Parathyroid adenoma (tissue), 2 donors: Measurements from ENCODE around the gene CLIC1.

ENCODE experiments used
- H2AFZ ChIP-seq: fragments of 300-600 bp; sonication (generic); one replicate; pipeline ENCODE4 v1.7.0; 2017; ENCODE audit warnings: antibody characterized with exemption, mild to moderate bottlenecking
- H3K27ac ChIP-seq: fragments of 300-600 bp; sonication (generic); one replicate; pipeline ENCODE4 v1.7.0; 2017
- H3K27me3 ChIP-seq: fragments of 300-600 bp; sonication (generic); one replicate; pipeline ENCODE4 v1.7.0; 2017; ENCODE audit warnings: low read length; ENCODE audit not compliant: control insufficient read depth, insufficient read depth
- H3K36me3 ChIP-seq: fragments of 300-600 bp; sonication (generic); one replicate; pipeline ENCODE4 v1.7.0; 2017; ENCODE audit warnings: low read length; ENCODE audit not compliant: control insufficient read depth, insufficient read depth
- H3K4me1 ChIP-seq: fragments of 300-600 bp; sonication (generic); one replicate; pipeline ENCODE4 v1.7.0; 2017; ENCODE audit warnings: control low read depth
- H3K4me2 ChIP-seq: fragments of 300-600 bp; sonication (generic); one replicate; pipeline ENCODE4 v1.7.0; 2017; ENCODE audit warnings: low read length
- H3K4me3 ChIP-seq: fragments of 300-600 bp; sonication (generic); one replicate; pipeline ENCODE4 v1.7.0; 2017; ENCODE audit warnings: low read depth, low read length
- H3K79me2 ChIP-seq: fragments of 300-600 bp; sonication (generic); one replicate; pipeline ENCODE4 v1.7.0; 2017; ENCODE audit warnings: control low read depth
- H3K9ac ChIP-seq: fragments of 300-600 bp; sonication (generic); one replicate; pipeline ENCODE4 v1.7.0; 2017; ENCODE audit warnings: mild to moderate bottlenecking
- H3K9me3 ChIP-seq: fragments of 300-600 bp; sonication (generic); one replicate; pipeline ENCODE4 v1.7.0; 2017; ENCODE audit warnings: low read length; ENCODE audit not compliant: control insufficient read depth
- TF ChIP-seq, protein P1 (sequence below): fragments of 300-600 bp; sonication (generic); IDR thresholded peaks from one replicate; pipeline ENCODE4 v1.7.0; 2017; ENCODE audit warnings: antibody characterized with exemption, mild to moderate bottlenecking
- donor health status: primary hyperparathyroidism.

Gene CLIC1

DNA sequence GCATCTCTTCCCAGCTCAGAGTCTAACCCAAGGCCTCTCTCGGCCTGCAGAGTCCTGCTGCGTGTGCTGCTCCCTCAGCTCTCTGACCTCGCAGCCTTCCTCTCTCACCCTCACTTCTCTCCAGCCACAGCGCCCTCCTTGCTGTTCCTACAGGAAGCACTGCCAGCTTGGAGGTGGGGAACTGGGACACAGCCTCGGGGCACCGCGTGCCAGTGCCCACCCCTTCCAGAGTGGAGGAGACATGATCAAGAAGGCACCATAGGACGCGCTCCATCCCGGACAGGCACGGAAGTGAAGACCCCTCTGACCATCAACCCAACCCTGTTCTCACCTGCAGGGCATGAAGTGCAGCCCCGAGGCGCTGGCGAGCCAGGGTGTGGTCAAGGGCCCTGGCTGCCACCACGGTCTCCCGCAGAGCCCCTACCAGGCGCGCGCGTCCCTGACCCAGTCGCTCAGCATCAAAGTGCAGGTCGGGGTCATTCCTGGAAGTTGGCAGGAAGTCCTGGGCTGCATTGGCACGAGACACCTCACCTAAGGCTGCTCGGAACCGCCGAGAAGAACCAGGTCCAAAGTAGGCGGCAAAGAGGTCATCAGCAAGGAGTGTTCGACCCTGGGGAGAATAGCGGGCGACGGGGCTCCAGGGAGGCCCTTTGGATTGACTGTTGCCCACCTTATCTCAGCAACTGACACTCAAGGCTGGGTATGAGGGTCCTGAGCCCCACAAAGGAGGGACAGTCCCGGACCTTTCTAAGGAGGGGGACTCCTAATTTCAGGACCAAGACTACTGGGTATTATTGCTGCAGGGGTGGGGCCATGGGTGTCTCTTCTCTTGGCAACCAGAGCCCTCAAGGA lies 39.5 kb upstream of the CLIC1 start:
- H2AFZ ChIP-seq = no peak overlapping the region
- no peak overlapping the region for H3K4me2 ChIP-seq
- H3K4me3 ChIP-seq = no peak overlapping the region
- no peaks in the 10 kb centered on the region for H3K27me3 ChIP-seq
- H3K9me3 ChIP-seq = no peaks in the 10 kb centered on the region
- TF ChIP-seq, protein P1, sequence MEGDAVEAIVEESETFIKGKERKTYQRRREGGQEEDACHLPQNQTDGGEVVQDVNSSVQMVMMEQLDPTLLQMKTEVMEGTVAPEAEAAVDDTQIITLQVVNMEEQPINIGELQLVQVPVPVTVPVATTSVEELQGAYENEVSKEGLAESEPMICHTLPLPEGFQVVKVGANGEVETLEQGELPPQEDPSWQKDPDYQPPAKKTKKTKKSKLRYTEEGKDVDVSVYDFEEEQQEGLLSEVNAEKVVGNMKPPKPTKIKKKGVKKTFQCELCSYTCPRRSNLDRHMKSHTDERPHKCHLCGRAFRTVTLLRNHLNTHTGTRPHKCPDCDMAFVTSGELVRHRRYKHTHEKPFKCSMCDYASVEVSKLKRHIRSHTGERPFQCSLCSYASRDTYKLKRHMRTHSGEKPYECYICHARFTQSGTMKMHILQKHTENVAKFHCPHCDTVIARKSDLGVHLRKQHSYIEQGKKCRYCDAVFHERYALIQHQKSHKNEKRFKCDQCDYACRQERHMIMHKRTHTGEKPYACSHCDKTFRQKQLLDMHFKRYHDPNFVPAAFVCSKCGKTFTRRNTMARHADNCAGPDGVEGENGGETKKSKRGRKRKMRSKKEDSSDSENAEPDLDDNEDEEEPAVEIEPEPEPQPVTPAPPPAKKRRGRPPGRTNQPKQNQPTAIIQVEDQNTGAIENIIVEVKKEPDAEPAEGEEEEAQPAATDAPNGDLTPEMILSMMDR = no peak
- H3K9ac ChIP-seq = no peak overlapping the region
- peaks cover 2% of the 10 kb centered on the region for H3K79me2 ChIP-seq
- no peaks in the 10 kb centered on the region for H3K36me3 ChIP-seq
- no peak overlapping the region for H3K27ac ChIP-seq
- peaks cover 13% of the 10 kb centered on the region for H3K4me1 ChIP-seq

DNA sequence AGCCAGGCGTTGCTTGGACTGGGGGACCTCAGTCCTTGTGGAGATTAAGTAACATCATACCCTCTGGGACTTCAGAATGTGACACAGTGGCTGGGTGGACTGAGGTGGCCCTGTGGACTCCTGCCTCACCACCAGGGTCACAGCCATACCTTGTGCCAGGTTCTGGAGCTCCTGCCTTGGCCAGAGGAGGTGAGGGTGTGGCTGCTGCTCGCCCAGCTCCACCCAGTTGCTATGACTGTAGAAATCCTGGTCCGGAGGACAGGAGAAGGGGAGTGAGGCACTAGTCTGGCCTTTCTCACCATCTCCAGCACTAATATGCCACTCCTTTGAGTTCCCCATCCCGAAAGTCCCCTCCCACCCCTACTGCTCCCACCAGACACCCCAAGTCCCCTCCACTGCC lies 38.9 kb upstream of the CLIC1 start:
- no peak overlapping the region for H3K27ac ChIP-seq
- H3K9ac ChIP-seq = no peak overlapping the region
- no peaks in the 10 kb centered on the region for H3K27me3 ChIP-seq

DNA sequence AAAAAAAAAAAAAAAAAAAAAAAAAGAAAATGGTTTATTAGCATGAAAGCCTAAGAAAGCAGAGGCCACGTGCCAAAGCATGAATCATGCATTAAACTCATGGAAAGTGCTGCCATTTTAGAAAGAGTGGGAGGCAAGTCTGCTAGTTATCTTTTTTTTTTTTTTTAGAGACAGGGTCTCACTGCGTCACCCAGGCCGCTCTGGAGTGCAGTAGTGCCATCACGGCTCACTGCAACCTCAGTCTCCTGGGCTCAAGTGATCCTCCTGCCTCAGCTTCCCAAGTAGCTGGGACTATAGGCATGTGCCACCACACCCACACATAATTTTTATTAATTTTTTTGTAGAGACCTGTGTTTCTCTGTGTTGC lies 35.6 kb upstream of the CLIC1 start:
- Histone ChIP-seq H3K4me3 (no peak overlapping the region), H2AFZ (no peak overlapping the region), H3K9me3 (no peaks in the 10 kb centered on the region), H3K4me1 (peaks cover 8% of the 10 kb centered on the region), H3K27me3 (no peaks in the 10 kb centered on the region), H3K36me3 (no peaks in the 10 kb centered on the region), H3K4me2 (no peak overlapping the region), H3K27ac (no peak overlapping the region), H3K9ac (no peak overlapping the region), H3K79me2 (peaks cover 2% of the 10 kb centered on the region)
- TF ChIP-seq, protein P1 = no peak

More for the DNA sequence above, 38.9 kb upstream of the CLIC1 start:
- H3K9me3 ChIP-seq = no peaks in the 10 kb centered on the region
- peaks cover 13% of the 10 kb centered on the region for H3K4me1 ChIP-seq
- no peak overlapping the region for H3K4me3 ChIP-seq
- H3K79me2 ChIP-seq = peaks cover 2% of the 10 kb centered on the region
- no peak overlapping the region for H2AFZ ChIP-seq
- no peak overlapping the region for H3K4me2 ChIP-seq
- TF ChIP-seq, protein P1 = no peak
- H3K36me3 ChIP-seq = no peaks in the 10 kb centered on the region

DNA sequence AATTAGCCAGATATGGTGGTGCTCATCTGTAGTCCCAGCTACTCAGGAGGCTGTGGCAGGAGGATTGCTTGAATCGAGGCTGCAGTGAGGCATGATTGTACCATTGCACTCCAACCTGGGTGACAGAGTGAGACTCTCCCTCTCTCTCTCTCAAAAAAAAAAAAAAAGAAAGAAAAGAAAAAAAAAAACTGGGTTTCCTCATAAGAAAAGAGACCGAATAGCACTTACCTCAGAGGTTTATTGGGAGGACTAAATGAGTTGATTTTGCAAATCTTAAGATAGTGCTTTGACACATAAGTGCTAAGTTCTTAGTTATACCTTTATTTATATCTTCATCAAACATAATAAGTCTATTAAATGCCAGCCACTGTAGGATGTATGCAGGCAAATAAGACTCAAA lies 34.5 kb upstream of the CLIC1 start:
- H3K9me3 ChIP-seq = no peaks in the 10 kb centered on the region
- no peaks in the 10 kb centered on the region for H3K4me1 ChIP-seq
- H3K79me2 ChIP-seq = peaks cover 2% of the 10 kb centered on the region
- no peak overlapping the region for H3K4me3 ChIP-seq
- H3K4me2 ChIP-seq = no peak overlapping the region
- H3K9ac ChIP-seq = no peak overlapping the region
- H3K27me3 ChIP-seq = no peaks in the 10 kb centered on the region
- TF ChIP-seq, protein P1 = no peak
- H2AFZ ChIP-seq = no peak overlapping the region
- no peak overlapping the region for H3K27ac ChIP-seq
- H3K36me3 ChIP-seq = no peaks in the 10 kb centered on the region
